Activated T-helper 2 cell treated with anti-CD3 and anti-CD28 coated beads, Interferon-gamma antibody, Interleukin-2, Interleukin-4, amounts not matched to agents 10 μg/mL and 5 μg/mL and 100 μg/mL, durations not matched to agents 14 hours and 24 hours and 36 hours (primary cell): ENCODE data around the gene DCLRE1A. TPM values are rescaled to one million over a fixed set of nuclear protein-coding genes. Genes with fewer than 3 reads are reported as not detected.

Source experiments
- DNase-seq: peaks from one replicate; pipeline ENCODE4 v3.0.0; 2021; ENCODE audit warnings: low spot score
- H3K27ac Mint-ChIP-seq: one replicate; pipeline ENCODE4 v1.8.0; 2021; ENCODE audit warnings: mixed read lengths
- H3K27me3 Mint-ChIP-seq: one replicate; pipeline ENCODE4 v1.8.0; 2021; ENCODE audit warnings: low read depth, mixed read lengths
- H3K36me3 Mint-ChIP-seq: one replicate; pipeline ENCODE4 v1.8.0; 2021; ENCODE audit warnings: low read depth, mixed read lengths
- H3K4me1 Mint-ChIP-seq: one replicate; pipeline ENCODE4 v1.8.0; 2021; ENCODE audit warnings: low read depth, mixed read lengths
- H3K4me3 Mint-ChIP-seq: one replicate; pipeline ENCODE4 v1.8.0; 2021; ENCODE audit warnings: low read depth, mild to moderate bottlenecking, moderate library complexity, mixed read lengths
- H3K9me3 Mint-ChIP-seq: one replicate; pipeline ENCODE4 v1.8.0; 2021; ENCODE audit warnings: mixed read lengths
- intact Hi-C: fragments of 100-400 bp; cut with micrococcal nuclease; formaldehyde crosslinking; loops from one replicate; pipeline ENCODE4 v1.15.1; 2023
- total RNA-seq: library from RNA; stranded (reverse); gene quantifications from 2 replicates; pipeline ENCODE4 v1.2.3, GENCODE V29; 2022

DCLRE1A gene
- 14.1 and 15.2 TPM in 2 replicates for total RNA-seq

- peak within 1 kb of the TSS; percentile 97 for H3K4me3 Mint-ChIP-seq
- intact Hi-C loops, result loop anchor here (1.0 to 5.0 kb wide), 7 partner anchors 104 to 688 kb away; partner anchors contain the start of genes ADRB1 and CCDC186
- peaks cover 56% of the 10 kb centered on the region for H3K4me1 Mint-ChIP-seq
- H3K36me3 Mint-ChIP-seq, result peaks cover 34% of the 10 kb centered on the region
- peak; percentile 29 for DNase-seq
- H3K27ac Mint-ChIP-seq, result peak within 1 kb of the TSS; percentile 95
- H3K27me3 Mint-ChIP-seq, result no peaks in the 10 kb centered on the region
- no peaks in the 10 kb centered on the region for H3K9me3 Mint-ChIP-seq
Observed at GRCh38 chr10:113854013-113854760, at the start of gene DCLRE1A, which contains the start of gene NHLRC2. Gene DCLRE1A (minus strand): TSS chr10:113854082. CDS start chr10:113853182, 900 bp downstream. Gene NHLRC2 (plus strand): TSS chr10:113854661. CDS start chr10:113854873, 212 bp downstream.

DNA sequence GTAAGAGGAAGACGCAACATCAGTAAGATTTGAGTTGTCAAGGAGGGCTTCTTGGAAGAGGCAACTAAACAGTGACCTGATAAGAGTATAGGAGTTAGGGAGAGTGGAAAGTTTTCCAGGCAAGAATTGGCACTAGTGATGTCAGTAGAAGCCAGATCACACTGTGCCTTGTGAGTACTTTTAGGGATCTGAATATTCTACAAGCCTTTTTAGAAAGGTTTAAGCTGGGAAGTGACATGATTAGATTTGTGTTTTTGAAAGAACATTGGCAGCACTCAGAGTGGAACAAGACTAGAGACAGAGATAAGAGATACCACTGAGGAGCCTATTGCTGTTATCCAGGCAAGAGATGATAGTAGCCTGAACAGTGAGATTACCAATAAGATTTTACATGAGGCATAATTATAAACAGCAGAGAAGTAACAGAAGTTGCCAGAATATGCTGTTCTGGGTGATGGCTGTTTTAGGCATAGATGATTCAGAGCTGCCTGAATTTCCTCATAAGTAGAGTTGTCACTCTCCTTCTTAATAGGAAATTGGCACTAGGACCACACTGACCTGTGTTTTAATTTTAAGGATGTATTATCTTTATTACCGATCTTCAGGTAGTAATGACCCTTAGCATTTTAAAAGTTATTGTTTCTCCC is 46.2 kb upstream of the DCLRE1A start:
- Mint-ChIP-seq H3K36me3 (peaks cover 51% of the 10 kb centered on the region), H3K9me3 (no peaks in the 10 kb centered on the region), H3K27me3 (no peaks in the 10 kb centered on the region), H3K27ac (no peak overlapping the region), H3K4me1 (peaks cover 5% of the 10 kb centered on the region), H3K4me3 (no peak overlapping the region)
- intact Hi-C loops, result no loop called here
- DNase-seq, result no peak

DNA sequence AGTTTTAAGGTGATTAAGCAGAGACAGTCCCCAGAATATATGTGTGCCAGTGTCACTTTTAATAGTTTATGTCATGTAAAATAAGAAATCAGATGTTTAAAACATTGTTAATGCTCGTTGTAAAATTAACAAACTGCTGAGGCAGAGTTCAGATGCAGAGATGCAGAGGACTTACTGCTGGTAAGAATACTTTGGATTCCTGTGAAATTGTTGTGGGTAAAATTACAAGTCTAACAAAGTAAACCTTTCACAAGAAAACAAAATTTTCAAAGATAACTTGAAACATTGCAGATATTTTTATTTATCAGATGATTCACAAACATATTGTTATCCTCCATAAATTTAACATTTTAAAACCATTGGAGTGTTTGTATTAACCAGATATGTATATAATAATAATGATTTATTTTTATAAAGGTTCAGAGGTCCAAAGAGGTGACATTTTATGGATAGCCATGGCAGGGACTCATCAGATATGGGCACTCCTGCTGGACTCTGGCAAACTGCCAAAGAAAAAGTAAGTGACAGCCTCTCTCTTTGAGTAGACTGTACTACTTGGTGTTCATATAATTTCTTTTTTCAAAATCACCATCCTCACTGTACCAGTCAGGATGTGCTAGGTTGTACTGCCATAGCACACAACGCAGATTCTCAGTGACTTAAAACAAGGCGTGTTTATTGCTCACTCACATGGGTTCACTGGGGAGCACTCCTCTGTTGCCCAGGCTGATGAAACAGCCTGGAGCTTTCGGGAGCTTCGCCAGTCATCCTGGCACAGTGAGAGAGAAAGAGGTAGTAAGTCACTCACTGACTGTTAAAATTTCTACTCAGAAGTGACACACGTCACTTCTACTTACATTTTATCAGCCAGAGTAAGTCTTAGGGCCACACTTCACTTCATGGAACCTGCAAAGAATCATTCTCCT is 44.1 kb upstream of the DCLRE1A start:
- intact Hi-C loops, result no loop called here
- Mint-ChIP-seq H3K36me3 (peaks cover 37% of the 10 kb centered on the region), H3K27me3 (no peaks in the 10 kb centered on the region), H3K27ac (no peak overlapping the region), H3K4me1 (peaks cover 5% of the 10 kb centered on the region), H3K4me3 (no peak overlapping the region), H3K9me3 (no peaks in the 10 kb centered on the region)
- DNase-seq, result no peak

DNA sequence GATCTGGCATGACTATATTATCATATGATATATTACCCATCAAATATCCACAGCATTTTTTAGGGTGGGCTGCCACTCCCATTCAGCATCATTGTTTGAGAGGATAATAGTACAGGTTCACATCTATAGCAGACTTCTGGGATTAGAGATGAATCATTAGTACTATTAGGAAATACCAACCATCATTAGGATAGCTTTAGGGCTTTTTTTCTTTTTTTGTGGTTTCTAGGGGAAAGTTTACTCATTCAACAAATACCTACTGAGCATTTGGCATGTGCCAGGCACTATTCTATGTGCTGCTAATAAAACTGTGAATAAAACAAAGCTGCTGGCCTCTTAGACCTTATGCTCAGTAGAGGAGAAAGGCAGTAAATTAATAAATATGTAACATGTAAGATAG is 41.1 kb upstream of the DCLRE1A start:
- intact Hi-C loops, result no loop called here
- no peak for DNase-seq
- H3K9me3 Mint-ChIP-seq, result no peaks in the 10 kb centered on the region
- H3K27me3 Mint-ChIP-seq, result no peaks in the 10 kb centered on the region
- no peak overlapping the region for H3K4me3 Mint-ChIP-seq
- peaks cover 2% of the 10 kb centered on the region for H3K4me1 Mint-ChIP-seq
- peaks cover 32% of the 10 kb centered on the region for H3K36me3 Mint-ChIP-seq
- no peak overlapping the region for H3K27ac Mint-ChIP-seq

- Mint-ChIP-seq H3K27me3 (no peaks in the 10 kb centered on the region), H3K27ac (no peak overlapping the region), H3K9me3 (no peaks in the 10 kb centered on the region), H3K4me3 (no peak overlapping the region), H3K4me1 (peaks cover 2% of the 10 kb centered on the region), H3K36me3 (peaks cover 35% of the 10 kb centered on the region)
- intact Hi-C loops, result no loop called here
- no peak for DNase-seq
Observed at GRCh38 chr10:113894581-113894980, 40.7 kb upstream of the DCLRE1A start.

- Mint-ChIP-seq H3K4me3 (no peak overlapping the region), H3K36me3 (peaks cover 29% of the 10 kb centered on the region), H3K27me3 (no peaks in the 10 kb centered on the region), H3K9me3 (no peaks in the 10 kb centered on the region), H3K4me1 (peaks cover 2% of the 10 kb centered on the region), H3K27ac (no peak overlapping the region)
- DNase-seq, result no peak
- intact Hi-C loops, result no loop called here
Observed at GRCh38 chr10:113893570-113893969, 39.7 kb upstream of the DCLRE1A start.

DNA sequence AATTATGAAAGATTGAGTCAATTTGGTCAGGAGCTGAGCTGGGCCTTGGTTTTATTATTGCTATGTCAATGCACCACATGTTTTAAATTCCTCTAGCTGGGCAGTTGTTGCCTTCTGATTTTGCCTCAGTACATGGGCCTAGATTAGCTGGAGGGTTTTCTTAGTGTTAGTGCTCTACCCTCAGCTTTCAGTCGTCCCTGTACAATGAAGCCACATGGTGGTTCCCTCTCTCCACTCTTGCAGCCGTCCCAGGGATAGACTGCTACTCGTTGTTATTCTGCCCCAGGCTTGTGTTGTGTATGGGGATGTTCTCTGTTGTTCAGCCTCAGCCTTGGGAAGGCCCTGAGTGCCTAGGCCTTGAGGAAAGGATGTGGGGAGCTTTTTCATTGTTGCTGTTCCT is 37.6 kb upstream of the DCLRE1A start:
- intact Hi-C loops, result no loop called here
- H3K9me3 Mint-ChIP-seq, result no peaks in the 10 kb centered on the region
- no peak overlapping the region for H3K27ac Mint-ChIP-seq
- peaks cover 2% of the 10 kb centered on the region for H3K4me1 Mint-ChIP-seq
- no peak for DNase-seq
- H3K4me3 Mint-ChIP-seq, result no peak overlapping the region
- H3K36me3 Mint-ChIP-seq, result peaks cover 37% of the 10 kb centered on the region
- H3K27me3 Mint-ChIP-seq, result no peaks in the 10 kb centered on the region

DNA sequence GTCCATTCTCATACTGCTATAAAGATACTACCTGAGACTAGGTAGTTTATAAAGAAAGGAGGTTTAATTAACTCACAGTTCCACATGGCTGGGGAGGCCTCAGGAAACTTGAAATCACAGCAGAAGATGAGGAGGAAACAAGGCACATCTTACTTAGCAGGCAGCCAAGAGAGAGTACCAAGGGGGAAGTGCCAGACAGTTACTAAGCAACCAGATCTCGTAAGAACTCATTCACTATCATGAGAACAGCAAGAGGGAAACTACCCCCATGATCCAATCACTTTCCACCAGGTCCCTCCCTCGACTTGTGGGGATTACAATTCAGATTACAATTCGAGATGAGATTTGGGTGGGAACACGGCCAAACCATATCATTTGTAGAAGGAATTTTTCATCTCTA is 36.9 kb upstream of the DCLRE1A start:
- Mint-ChIP-seq H3K9me3 (no peaks in the 10 kb centered on the region), H3K4me3 (no peak overlapping the region), H3K27ac (no peak overlapping the region), H3K36me3 (peaks cover 44% of the 10 kb centered on the region), H3K27me3 (no peaks in the 10 kb centered on the region), H3K4me1 (peaks cover 2% of the 10 kb centered on the region)
- intact Hi-C loops, result no loop called here
- DNase-seq, result no peak

GRCh38 chr10:113889911-113890310 is 36.0 kb upstream of the DCLRE1A start:
- Mint-ChIP-seq H3K27me3 (no peaks in the 10 kb centered on the region), H3K9me3 (peaks cover 7% of the 10 kb centered on the region), H3K27ac (no peak overlapping the region), H3K4me3 (no peak overlapping the region), H3K4me1 (peaks cover 2% of the 10 kb centered on the region), H3K36me3 (peaks cover 44% of the 10 kb centered on the region)
- intact Hi-C loops, result no loop called here
- DNase-seq, result no peak

- DNase-seq, result no peak
- H3K27ac Mint-ChIP-seq, result no peak overlapping the region
- peaks cover 15% of the 10 kb centered on the region for H3K4me1 Mint-ChIP-seq
- peaks cover 7% of the 10 kb centered on the region for H3K9me3 Mint-ChIP-seq
- intact Hi-C loops, result no loop called here
- H3K27me3 Mint-ChIP-seq, result no peaks in the 10 kb centered on the region
- H3K4me3 Mint-ChIP-seq, result no peak overlapping the region
- H3K36me3 Mint-ChIP-seq, result peaks cover 74% of the 10 kb centered on the region
Observed at GRCh38 chr10:113882240-113882639, 28.4 kb upstream of the DCLRE1A start.

- H3K4me3 Mint-ChIP-seq, result no peak overlapping the region
- intact Hi-C loops, result no loop called here
- no peak overlapping the region for H3K27ac Mint-ChIP-seq
- H3K9me3 Mint-ChIP-seq, result peaks cover 2% of the 10 kb centered on the region
- H3K27me3 Mint-ChIP-seq, result no peaks in the 10 kb centered on the region
- H3K4me1 Mint-ChIP-seq, result peaks cover 17% of the 10 kb centered on the region
- H3K36me3 Mint-ChIP-seq, result peaks cover 69% of the 10 kb centered on the region
- DNase-seq, result no peak
Observed at GRCh38 chr10:113880236-113880635, 26.4 kb upstream of the DCLRE1A start.

DNA sequence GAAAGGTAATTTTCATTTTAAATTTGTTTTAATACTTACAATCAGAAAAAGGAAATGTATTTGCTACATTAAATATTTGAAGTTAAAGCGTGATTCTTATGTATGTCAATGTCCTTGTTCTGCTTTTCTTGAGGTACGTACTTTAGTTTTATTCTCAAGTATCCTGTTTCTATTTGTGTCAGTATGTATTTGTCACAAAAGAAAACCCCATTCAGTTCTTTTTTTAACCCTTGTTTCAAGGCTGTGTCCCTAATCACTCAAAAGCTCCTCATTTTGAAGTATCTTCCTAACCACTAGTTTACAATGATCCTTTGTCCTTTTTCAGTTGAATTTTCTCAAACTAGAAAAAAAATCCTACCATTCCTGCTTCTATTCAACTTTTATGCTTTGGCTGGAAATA is 25.8 kb upstream of the DCLRE1A start:
- intact Hi-C loops, result no loop called here
- Mint-ChIP-seq H3K27me3 (no peaks in the 10 kb centered on the region), H3K4me3 (no peak overlapping the region), H3K9me3 (no peaks in the 10 kb centered on the region), H3K4me1 (peaks cover 18% of the 10 kb centered on the region), H3K27ac (no peak overlapping the region), H3K36me3 (peaks cover 69% of the 10 kb centered on the region)
- no peak for DNase-seq
